GM21737 (cell line): ENCODE data around the gene C2orf69.

Experiments
- ATAC-seq: cut with Tn5 transposase; IDR thresholded peaks from one replicate; pipeline ENCODE4 v1.9.1; 2021; ENCODE audit warnings: mild to moderate bottlenecking, moderate library complexity; ENCODE audit not compliant: unreplicated experiment

The C2orf69 gene

GRCh38 chr2:199962203-199962602 lies 51.1 kb downstream of the C2orf69 start:
- no peak for ATAC-seq

- no peak for ATAC-seq
Observed at GRCh38 chr2:199966405-199966804, 55.3 kb downstream of the C2orf69 start.

GRCh38 chr2:199966976-199967375 lies 55.9 kb downstream of the C2orf69 start:
- ATAC-seq, result no peak

GRCh38 chr2:199968126-199968525 lies 57.0 kb downstream of the C2orf69 start:
- ATAC-seq, result no peak

GRCh38 chr2:199972088-199972626 lies 61.1 kb downstream of the C2orf69 start:
- ATAC-seq, result no peak

- ATAC-seq, result no peak
Observed at GRCh38 chr2:199973703-199974102, 62.6 kb downstream of the C2orf69 start.

GRCh38 chr2:199975273-199975895 lies 64.3 kb downstream of the C2orf69 start:
- ATAC-seq, result no peak
